Measurements from ENCODE around the gene OCLN. TPM values are rescaled to one million over a fixed set of nuclear protein-coding genes. Genes with fewer than 3 reads are reported as not detected.

The OCLN gene
- polyA plus RNA-seq (2011; rRNA removed): 49.8 and 54.1 TPM in 2 replicates
- 4.9 and 6.3 TPM in 2 replicates for polyA plus RNA-seq (2012; cell fraction: cytosol; rRNA removed)
- 3.3 and 4.7 TPM in 2 replicates for polyA plus RNA-seq (2012; cell fraction: nucleus; rRNA removed)
- polyA plus RNA-seq (2017; fragmentation: RNase III; extraction: RNeasy Plus Mini Kit Qiagen cat#74134 plus additional on column Dnase treatment): 10.7 to 12.7 TPM (median 11.4 TPM) in 3 replicates
- polyA minus RNA-seq (2011; rRNA and poly(A)+ RNA removed): 58.5 and 62.7 TPM in 2 replicates

- Histone ChIP-seq H3K4me3 (peak within 1 kb of the TSS; percentile 95), H3K4me2 (peak within 1 kb of the TSS; percentile 71), H3K9me3 (no peaks in the 10 kb centered on the region), H3K27ac (peak within 1 kb of the TSS; percentile 75 to 91), H3K4me1 (peaks cover 26% of the 10 kb centered on the region; the same call in 2 of the 3 replicates)
- CTCF ChIA-PET: no interaction called here
- TF ChIP-seq EP300 (IDR thresholded peaks at IDR 0.05): no peak
- TF ChIP-seq JUNB (IDR thresholded peaks at IDR 0.05): no peak
- TF ChIP-seq SMC3 (IDR thresholded peaks at IDR 0.05): 0 out of 3 replicates have a peak, but pooled peaks have one; percentile 18
- peak; percentile 62 for TF ChIP-seq POLR2A (IDR thresholded peaks at IDR 0.05; ENCODE audit: low read length)
- no peak; a peak in 2 of 5 replicates for TF ChIP-seq RAD21 (conservative IDR thresholded peaks at IDR 0.05 in 1 of 2, IDR thresholded peaks at IDR 0.05 in 1 of 2)
- no peak for TF ChIP-seq CEBPB (IDR thresholded peaks at IDR 0.05)
- TF ChIP-seq HMGXB4 (CRISPR knock-in tag; IDR thresholded peaks at IDR 0.05; ENCODE audit: borderline replicate concordance): no peak
- TF ChIP-seq BHLHE40 (IDR thresholded peaks at IDR 0.05; ENCODE audit: low read depth, low read length): no peak
- TF ChIP-seq JUN (IDR thresholded peaks at IDR 0.05): peak in 1 of 2 experiments; percentile 37; a peak in 1 of 5 replicates
- peak; percentile 52; the same call in 1 of the 2 replicates for TF ChIP-seq PHF8 (IDR thresholded peaks at IDR 0.05; ENCODE audit: borderline replicate concordance, low read depth)
- TF ChIP-seq CBX8 (IDR thresholded peaks at IDR 0.05): no peak
- no peak for TF ChIP-seq BCL3 (IDR thresholded peaks at IDR 0.05)
- TF ChIP-seq MAX (IDR thresholded peaks at IDR 0.05): peak; percentile 47; the same call in 1 of the 2 replicates
- no peak for TF ChIP-seq NFE2L2 (conservative IDR thresholded peaks at IDR 0.05; ENCODE audit: low read length)
- under 1% methylated on average over 28 of the region's 56 CpGs for WGBS (ENCODE audit: missing lambda C conversion rate)
- no peak for FAIRE-seq
- peak; percentile 89 to 92 for ATAC-seq
- POLR2A ChIA-PET: interaction anchor here (1.3 kb wide), 1 partner anchor 39 kb away, joined by 3 read pairs; no protein-coding TSS in a partner anchor
- peak; percentile 79 to 87 for DNase-seq (ENCODE audit: low read depth in 1 of 2, low spot score in 1 of 2)
Measured at GRCh38 chr5:69492391-69492922, at the start of gene OCLN. Gene OCLN (plus strand): TSS chr5:69492790. CDS start chr5:69504245, 11,455 bp downstream.

GRCh38 chr5:69444127-69444754, 48.3 kb upstream of the OCLN start:
- no peak overlapping the region for H3K27ac ChIP-seq
- TF ChIP-seq PHF8 (IDR thresholded peaks at IDR 0.05; ENCODE audit: borderline replicate concordance, low read depth): no peak
- no peak for TF ChIP-seq FOSL2 (IDR thresholded peaks at IDR 0.05)
- TF ChIP-seq FOSL2 (CRISPR knock-in tag; IDR thresholded peaks at IDR 0.05): peak; percentile 27; the same call in 1 of the 2 replicates
- peaks cover 5% of the 10 kb centered on the region; the same call in 1 of the 3 replicates for H3K4me1 ChIP-seq
- WGBS (ENCODE audit: missing lambda C conversion rate): 70% methylated on average over 7 of the region's 7 CpGs
- ChIA-PET CTCF (no interaction called here), POLR2A (no interaction called here)
- ATAC-seq (peak in 1 of 2 experiments; percentile 21; a peak in 1 of 6 replicates), DNase-seq (ENCODE audit: low read depth in 1 of 2, low spot score in 1 of 2) (no peak), FAIRE-seq (no peak)
- no peak overlapping the region for H3K4me3 ChIP-seq
- H3K4me2 ChIP-seq: no peak overlapping the region
- H3K9me3 ChIP-seq: no peaks in the 10 kb centered on the region

GRCh38 chr5:69449511-69449910, 43.1 kb upstream of the OCLN start:
- Histone ChIP-seq H3K4me1 (peaks cover 32% of the 10 kb centered on the region), H3K9me3 (no peaks in the 10 kb centered on the region), H3K4me2 (no peak overlapping the region), H3K27ac (no peak overlapping the region), H3K4me3 (no peak overlapping the region)
- ChIA-PET POLR2A (no interaction called here), CTCF (no interaction called here)
- ATAC-seq (peak in 1 of 2 experiments; percentile 47; a peak in 1 of 6 replicates), FAIRE-seq (no peak), DNase-seq (ENCODE audit: low read depth in 1 of 2, low spot score in 1 of 2) (no peak)
- WGBS (ENCODE audit: missing lambda C conversion rate): 89% methylated on average over 8 of the region's 8 CpGs
- TF ChIP-seq EHF (CRISPR knock-in tag; IDR thresholded peaks at IDR 0.05) (no peak), CHD4 (IDR thresholded peaks at IDR 0.05; ENCODE audit: borderline replicate concordance) (no peak), E2F6 (IDR thresholded peaks at IDR 0.05; ENCODE audit: borderline replicate concordance, low read depth) (no peak), POLR2A (IDR thresholded peaks at IDR 0.05; ENCODE audit: low read length) (no peak), PHF8 (IDR thresholded peaks at IDR 0.05; ENCODE audit: borderline replicate concordance, low read depth) (no peak), ATOH8 (CRISPR knock-in tag; IDR thresholded peaks at IDR 0.05; ENCODE audit: low read depth) (no peak), HEYL (CRISPR knock-in tag; IDR thresholded peaks at IDR 0.05) (no peak), CHD2 (IDR thresholded peaks at IDR 0.05; ENCODE audit: low read length, partially characterized antibody) (no peak), RAD21 (conservative IDR thresholded peaks at IDR 0.05 in 1 of 2, IDR thresholded peaks at IDR 0.05 in 1 of 2) (no peak), ZSCAN20 (CRISPR knock-in tag; IDR thresholded peaks at IDR 0.05) (no peak), TFCP2L1 (CRISPR knock-in tag; IDR thresholded peaks at IDR 0.05) (no peak), ELK1 (IDR thresholded peaks at IDR 0.05; ENCODE audit: low read depth, low read length) (no peak)
